Measurements from ENCODE around the gene TEAD1.

TEAD1 gene

GRCh38 chr11:12809864-12810567 is 135.8 kb downstream of the TEAD1 start:
- peak; percentile 16 for TF ChIP-seq CTCF (IDR thresholded peaks at IDR 0.05; ENCODE audit: low read depth, low read length)
- no peak overlapping the region for H3K4me3 ChIP-seq (replicated peaks in 1 of 2; ENCODE audit: low read depth in 2 of 2, low read length in 2 of 2)
- DNase-seq (ENCODE audit: low read depth in 2 of 2), result peak; percentile 89

- TF ChIP-seq CTCF (IDR thresholded peaks at IDR 0.05; ENCODE audit: low read depth, low read length), result no peak
- no peak overlapping the region for H3K4me3 ChIP-seq (replicated peaks in 1 of 2; ENCODE audit: low read depth in 2 of 2, low read length in 2 of 2)
- peak; percentile 70 to 84 for DNase-seq (ENCODE audit: low read depth in 2 of 2)
These were observed 136.3 kb downstream of the TEAD1 start for GRCh38 chr11:12810568-12810894.

- TF ChIP-seq CTCF (IDR thresholded peaks at IDR 0.05; ENCODE audit: low read depth, low read length), result no peak
- no peak for DNase-seq (ENCODE audit: low read depth in 2 of 2)
These were observed 137.6 kb downstream of the TEAD1 start for GRCh38 chr11:12811861-12812260.

GRCh38 chr11:12812849-12813248 is 138.6 kb downstream of the TEAD1 start:
- no peak for DNase-seq (ENCODE audit: low read depth in 2 of 2)
- H3K4me3 ChIP-seq (replicated peaks in 1 of 2; ENCODE audit: low read depth in 2 of 2, low read length in 2 of 2), result no peak overlapping the region
- no peak for TF ChIP-seq CTCF (IDR thresholded peaks at IDR 0.05; ENCODE audit: low read depth, low read length)

More at GRCh38 chr11:12811861-12812260, 137.6 kb downstream of the TEAD1 start:
- no peak overlapping the region for H3K4me3 ChIP-seq (replicated peaks in 1 of 2; ENCODE audit: low read depth in 2 of 2, low read length in 2 of 2)

GRCh38 chr11:12813371-12814225 is 139.4 kb downstream of the TEAD1 start:
- DNase-seq (ENCODE audit: low read depth in 2 of 2), result peak; percentile 88 to 93
- no peak for TF ChIP-seq CTCF (IDR thresholded peaks at IDR 0.05; ENCODE audit: low read depth, low read length)
- H3K4me3 ChIP-seq (replicated peaks in 1 of 2; ENCODE audit: low read depth in 2 of 2, low read length in 2 of 2), result no peak overlapping the region

GRCh38 chr11:12815129-12815480 is 140.9 kb downstream of the TEAD1 start:
- no peak for TF ChIP-seq CTCF (IDR thresholded peaks at IDR 0.05; ENCODE audit: low read depth, low read length)
- no peak overlapping the region for H3K4me3 ChIP-seq (replicated peaks in 1 of 2; ENCODE audit: low read depth in 2 of 2, low read length in 2 of 2)
- no peak for DNase-seq (ENCODE audit: low read depth in 2 of 2)

Measured in cardiac fibroblast (primary cell).